LoVo (cell line): ENCODE data around the gene PPARGC1A.

Experiments used
- DNase-seq: peaks from one replicate; pipeline ENCODE4 v3.0.0-alpha.2; 2016; ENCODE audit warnings: low spot score

PPARGC1A gene, protein sequence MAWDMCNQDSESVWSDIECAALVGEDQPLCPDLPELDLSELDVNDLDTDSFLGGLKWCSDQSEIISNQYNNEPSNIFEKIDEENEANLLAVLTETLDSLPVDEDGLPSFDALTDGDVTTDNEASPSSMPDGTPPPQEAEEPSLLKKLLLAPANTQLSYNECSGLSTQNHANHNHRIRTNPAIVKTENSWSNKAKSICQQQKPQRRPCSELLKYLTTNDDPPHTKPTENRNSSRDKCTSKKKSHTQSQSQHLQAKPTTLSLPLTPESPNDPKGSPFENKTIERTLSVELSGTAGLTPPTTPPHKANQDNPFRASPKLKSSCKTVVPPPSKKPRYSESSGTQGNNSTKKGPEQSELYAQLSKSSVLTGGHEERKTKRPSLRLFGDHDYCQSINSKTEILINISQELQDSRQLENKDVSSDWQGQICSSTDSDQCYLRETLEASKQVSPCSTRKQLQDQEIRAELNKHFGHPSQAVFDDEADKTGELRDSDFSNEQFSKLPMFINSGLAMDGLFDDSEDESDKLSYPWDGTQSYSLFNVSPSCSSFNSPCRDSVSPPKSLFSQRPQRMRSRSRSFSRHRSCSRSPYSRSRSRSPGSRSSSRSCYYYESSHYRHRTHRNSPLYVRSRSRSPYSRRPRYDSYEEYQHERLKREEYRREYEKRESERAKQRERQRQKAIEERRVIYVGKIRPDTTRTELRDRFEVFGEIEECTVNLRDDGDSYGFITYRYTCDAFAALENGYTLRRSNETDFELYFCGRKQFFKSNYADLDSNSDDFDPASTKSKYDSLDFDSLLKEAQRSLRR

DNA sequence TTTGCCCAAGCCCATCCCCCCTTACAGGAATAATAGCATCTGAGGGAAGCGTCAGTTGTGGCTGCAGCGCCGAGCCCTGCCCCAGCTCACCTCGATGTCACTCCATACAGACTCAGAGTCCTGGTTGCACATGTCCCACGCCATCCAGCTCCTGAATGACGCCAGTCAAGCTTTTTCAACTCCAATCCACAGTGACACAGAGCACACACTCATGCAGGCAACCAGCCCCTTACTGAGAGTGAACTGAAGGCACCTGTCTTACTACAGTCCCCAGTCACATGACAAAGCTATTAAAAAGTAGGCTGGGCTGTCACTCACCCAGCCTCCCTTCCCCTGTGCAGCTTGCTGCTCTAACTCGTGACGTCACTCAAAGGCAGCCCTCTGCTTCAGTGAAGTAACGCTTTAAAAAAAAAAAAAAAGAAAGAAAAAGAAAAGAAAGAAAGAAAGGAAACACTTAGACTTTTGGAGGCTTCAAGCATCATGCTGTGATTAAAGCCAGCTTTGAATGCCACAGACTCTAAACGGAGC, at the start of gene PPARGC1A:
TSS of gene PPARGC1A (minus strand) at position 234 of the 528 bp plus-strand sequence. CDS start at position 144, 90 bp downstream.
- no peak for DNase-seq

GRCh38 chr4:23938796-23939195, 48.9 kb upstream of the PPARGC1A start:
- no peak for DNase-seq

DNA sequence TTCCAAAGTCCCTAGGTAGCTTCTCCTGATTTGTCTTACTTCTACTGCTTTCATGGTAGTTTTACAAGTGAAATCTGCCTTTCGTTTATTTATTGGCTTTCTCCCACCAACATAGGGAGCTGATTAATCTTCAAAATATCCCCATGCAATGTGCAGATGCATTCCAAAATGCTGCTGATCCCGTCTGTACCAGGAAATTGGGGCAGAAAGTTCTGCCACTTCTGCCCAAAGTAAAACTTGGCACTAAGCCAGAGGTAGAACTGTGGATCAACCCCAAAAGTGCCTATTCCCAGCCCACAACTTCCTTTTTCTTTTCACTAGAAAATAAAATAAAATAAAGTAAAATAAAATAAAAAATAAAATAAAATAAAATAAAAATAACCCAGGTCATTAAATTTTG, 47.3 kb upstream of the PPARGC1A start:
- DNase-seq, result no peak

DNA sequence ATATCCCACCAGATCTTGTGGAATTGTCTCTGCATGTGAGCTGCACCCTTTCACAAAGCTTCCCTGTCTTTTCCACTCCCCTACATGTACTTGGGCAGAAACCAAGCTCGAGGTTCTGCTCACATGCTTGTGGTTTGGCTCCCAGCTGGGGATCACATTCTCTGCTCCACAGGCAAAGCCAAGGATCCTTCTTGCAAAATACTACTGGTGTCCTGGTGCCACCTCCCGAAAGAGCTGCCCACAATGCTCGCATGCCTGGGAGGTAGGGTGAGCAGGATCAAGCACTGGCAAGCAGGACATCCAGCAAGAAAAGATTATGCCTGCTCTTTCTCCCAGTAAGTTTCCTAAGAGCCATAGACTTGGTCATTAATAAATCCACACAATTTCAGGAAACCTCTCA, 45.1 kb upstream of the PPARGC1A start:
- no peak for DNase-seq

DNA sequence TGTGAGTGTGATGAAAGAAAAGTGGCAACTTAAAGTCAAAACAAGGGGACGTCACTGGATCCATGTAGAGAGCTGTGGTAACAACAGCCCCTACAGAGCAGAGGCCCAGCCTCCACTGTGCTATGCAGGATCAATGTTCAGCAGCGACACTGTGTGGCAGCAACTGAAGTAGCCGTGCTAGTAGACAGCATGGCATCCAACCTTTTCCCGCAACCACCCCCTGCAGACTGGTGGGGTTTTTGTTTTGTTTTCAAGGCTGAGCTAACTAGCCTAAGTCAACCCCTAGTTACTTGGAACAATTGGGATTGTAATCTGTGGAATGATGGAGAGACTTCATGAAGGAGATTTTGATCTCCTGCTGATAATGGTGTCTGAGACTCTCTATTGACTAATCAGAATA, 44.4 kb upstream of the PPARGC1A start:
- DNase-seq, result no peak

- no peak for DNase-seq
These were observed 43.1 kb upstream of the PPARGC1A start for GRCh38 chr4:23932901-23933308.

DNA sequence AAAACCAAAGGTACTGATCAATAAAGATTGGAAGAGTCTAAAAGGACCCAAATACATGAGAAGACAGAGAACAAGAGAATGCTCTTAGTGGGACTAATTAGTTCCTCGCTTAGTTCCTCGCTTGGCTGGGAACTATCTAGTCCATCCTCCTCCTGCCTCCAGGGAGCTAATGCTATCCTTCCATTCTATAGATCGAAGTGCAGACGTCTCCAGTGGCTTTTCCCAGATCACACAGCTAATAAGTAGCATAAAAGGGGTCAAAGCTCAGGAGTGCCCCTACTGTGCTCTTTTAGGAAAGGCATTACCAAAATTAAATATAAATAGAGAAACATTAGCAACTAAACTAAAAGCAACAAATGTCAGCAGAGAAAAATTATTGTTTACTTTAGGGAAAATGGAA, 42.3 kb upstream of the PPARGC1A start:
- no peak for DNase-seq

GRCh38 chr4:23931489-23931830, 41.6 kb upstream of the PPARGC1A start:
- DNase-seq, result no peak

GRCh38 chr4:23930750-23931488, 41.1 kb upstream of the PPARGC1A start:
- no peak for DNase-seq

DNA sequence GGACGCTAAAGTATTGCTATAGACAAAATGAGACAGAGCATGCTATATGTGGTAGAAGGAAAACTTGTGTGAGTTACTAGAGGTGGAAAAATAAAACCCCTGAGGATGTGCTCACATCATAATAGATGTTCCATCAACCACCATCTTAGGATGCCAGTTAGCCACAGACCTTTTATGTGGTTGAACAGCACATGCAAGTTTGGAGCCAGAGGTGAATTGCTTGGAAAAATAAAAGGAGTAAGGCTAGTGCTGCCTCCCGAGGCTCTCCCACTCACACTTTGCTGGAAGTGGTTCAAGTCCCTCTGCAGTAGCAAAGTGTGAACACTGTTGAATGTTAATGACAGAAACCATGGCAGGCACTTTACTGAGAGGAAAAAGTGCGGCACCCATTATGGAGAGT, 39.4 kb upstream of the PPARGC1A start:
- DNase-seq, result no peak

DNA sequence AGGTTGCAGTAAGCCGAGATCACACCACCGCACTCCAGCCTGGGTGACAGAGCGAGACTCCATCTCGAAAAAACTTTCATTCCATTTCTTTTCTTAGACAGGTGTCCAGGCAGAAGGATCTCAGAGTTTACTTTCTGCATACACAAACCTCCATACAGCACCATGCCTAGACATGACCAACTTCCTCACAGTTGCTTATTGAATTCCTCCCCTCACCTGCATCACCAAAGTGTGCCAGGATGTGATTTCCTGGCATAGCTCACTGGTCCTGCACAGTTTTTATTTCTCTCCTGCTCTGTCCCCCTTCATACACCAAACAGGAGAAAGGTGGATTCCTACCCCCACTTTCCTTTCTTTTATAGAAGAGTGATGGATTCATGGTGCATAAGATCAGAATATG, 34.7 kb upstream of the PPARGC1A start:
- DNase-seq, result no peak

DNA sequence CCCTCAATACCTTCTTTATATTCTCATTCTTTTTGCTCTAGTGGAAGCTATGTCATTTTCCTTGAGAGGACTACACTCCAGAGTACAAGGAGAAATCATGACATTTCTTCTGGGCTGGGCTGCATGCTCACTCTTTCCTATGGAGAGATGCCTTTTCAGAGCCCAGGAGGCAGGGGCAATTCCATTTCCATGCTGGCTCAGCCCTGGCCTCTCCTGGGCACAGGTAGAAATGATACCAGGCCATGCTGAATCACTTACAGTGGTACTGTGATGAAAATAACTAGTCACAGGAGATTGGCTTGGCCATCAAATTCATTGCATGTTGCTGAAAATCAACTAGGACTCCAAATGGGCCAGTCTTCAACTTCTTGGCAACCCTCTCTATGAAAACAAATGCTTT, 34.0 kb upstream of the PPARGC1A start:
- DNase-seq, result no peak

- no peak for DNase-seq
These were observed 33.3 kb upstream of the PPARGC1A start for GRCh38 chr4:23923141-23923540.

DNA sequence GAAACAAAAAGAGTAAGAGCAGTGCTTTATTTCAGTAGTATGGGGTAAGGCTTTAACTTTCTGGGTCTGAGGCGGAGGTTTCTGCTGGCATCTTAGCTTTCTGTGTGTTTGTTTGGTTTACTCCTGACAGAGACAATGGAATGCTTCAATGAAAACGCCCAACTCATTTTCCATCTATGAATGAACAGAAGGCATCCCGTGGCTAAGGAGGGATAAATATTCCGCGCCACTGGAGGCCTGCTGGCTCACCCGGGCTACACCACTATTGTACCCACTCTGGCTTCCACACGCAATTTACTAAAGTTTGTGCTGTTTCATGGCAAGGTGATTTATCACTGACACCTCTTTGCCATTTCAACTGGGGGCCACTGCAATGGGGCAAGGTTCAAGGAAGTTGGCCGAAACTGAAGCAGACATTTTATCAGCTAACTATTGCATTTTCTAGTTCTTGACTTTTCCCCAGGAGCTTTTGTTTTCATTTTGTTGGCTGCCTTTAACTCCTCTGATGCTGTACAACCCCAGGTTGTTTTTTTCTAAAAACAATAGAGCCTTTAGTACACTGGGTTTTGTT, 32.8 kb upstream of the PPARGC1A start:
- DNase-seq, result no peak

DNA sequence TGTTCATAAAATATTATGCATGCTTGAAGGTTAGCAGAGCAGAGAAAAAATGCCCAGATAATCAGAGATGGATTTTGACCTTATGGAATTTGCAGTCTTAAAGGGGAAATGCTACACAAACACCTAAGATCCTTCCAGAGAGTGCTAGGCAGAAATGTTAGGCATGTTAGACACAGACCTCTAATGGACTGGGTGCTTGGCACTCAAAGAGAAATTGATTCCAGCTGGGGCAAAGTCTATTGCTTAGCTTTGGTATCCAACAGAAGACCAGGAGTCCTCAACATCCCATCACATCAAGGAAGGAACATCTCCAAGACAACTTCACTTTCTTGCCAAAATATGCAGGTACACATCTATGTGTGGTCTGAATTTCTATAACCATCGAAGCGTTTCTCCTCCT, 32.2 kb upstream of the PPARGC1A start:
- DNase-seq, result no peak

DNA sequence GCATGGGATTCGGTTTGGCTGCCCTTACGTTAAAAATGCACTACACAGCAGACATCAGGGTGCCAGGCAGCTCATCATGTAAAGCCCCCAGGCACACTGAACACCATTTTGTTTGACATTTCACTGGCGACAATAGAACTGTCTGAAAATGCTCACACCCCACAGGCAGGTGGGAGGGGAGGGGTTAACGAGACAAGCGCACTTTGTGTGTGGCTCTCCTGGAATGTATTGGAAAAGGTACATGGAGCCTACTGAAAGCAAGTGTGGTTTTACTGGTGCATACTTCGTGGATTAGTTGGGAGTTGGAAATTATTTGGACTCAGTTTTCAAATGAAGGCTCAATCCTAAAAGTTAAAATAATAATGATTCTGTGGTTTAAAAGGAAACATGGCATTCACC, 31.6 kb upstream of the PPARGC1A start:
- no peak for DNase-seq

GRCh38 chr4:23920716-23921446, 31.0 kb upstream of the PPARGC1A start:
- no peak for DNase-seq

DNA sequence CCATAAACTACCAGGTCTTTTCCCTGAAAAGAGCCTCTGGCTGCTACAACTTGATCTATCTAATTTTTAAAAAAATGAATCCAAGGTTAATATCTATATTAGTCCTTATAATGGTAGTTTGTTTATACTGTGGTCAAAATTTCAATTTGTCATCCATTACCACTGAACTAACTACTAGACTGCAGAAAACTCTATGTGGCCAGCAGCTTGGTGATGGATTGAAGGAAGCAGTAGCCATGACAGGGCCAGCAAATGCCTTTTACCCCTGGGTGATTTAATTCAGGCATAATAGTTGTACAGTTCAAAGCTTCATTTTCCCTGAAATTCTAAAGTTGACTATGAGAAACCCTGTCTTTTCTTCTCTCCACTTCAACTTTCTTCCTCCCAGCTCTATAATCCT, 30.4 kb upstream of the PPARGC1A start:
- DNase-seq, result no peak

DNA sequence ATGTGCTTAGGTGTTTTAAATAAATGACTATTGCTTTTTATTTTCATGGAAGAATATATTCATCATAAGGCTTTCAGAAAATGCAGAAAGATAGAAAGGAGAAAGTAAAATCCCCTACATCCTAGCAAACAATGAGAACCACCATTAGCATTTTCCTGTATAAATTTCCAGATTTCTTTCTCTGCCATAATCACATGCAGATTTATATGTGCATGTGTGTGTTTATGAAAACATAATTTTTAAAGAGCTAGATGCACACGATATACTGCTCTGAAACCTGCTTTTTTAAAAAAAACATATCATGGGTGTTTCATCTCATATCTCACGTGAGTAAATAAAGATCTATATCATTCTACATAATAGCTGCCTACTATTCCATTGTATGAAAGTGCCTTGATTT, 26.4 kb upstream of the PPARGC1A start:
- DNase-seq, result no peak

- DNase-seq, result no peak
These were observed 25.7 kb upstream of the PPARGC1A start for GRCh38 chr4:23915459-23916132.
